K562 (cell line): ENCODE data around the gene ADGRD1. TPM values are rescaled to one million over a fixed set of nuclear protein-coding genes. Genes with fewer than 3 reads are reported as not detected.

Experiments
- EGR1 ChIP-seq: fragments of 450-650 bp; conservative IDR thresholded peaks from 2 replicates; pipeline ENCODE4 v1.6.1; 2017; ENCODE audit warnings: mild to moderate bottlenecking
- FOXP4 ChIP-seq: sonication (generic); formaldehyde crosslinking; IDR thresholded peaks from 2 replicates; pipeline ENCODE4 v1.8.0; 2022; ENCODE audit warnings: mild to moderate bottlenecking, missing genetic modification reagents, borderline replicate concordance
- MAFF ChIP-seq: IDR thresholded peaks from 2 replicates; pipeline ENCODE4 v1.6.1; 2012; ENCODE audit warnings: low read length, improper control_type of control experiment
- ZFP91 ChIP-seq: sonication (generic); formaldehyde crosslinking; IDR thresholded peaks from 2 replicates; pipeline ENCODE4 v1.8.0; 2022; ENCODE audit warnings: mild to moderate bottlenecking, missing genetic modification reagents
- polyA plus RNA-seq, 8 experiments: library from polyadenylated mRNA; depleted of rRNA in 4 of 8; stranded (reverse) in 5 of 8; unstranded in 3 of 8; fragments of >200 nt; fragmentation: Nextera tagmentation in 2 of 8; fragmentation: Illumina TruSeq in 1 of 8; extraction: Ambion mirVana in 2 of 8; extraction: Trizol in 1 of 8; gene quantifications; 2 replicates each; pipeline versions ENCODE4 v1.2.1 to v1.2.3, GENCODE V29; 2011 to 2014; ENCODE audit warnings: inconsistent platforms in 1 of 8, missing spikeins in 1 of 8
- total RNA-seq, 7 experiments: library from RNA; depleted of rRNA in 6 of 7; stranded (reverse); fragments of >200 nt in 6 of 7; fragmentation: Illumina TruSeq in 2 of 7; extraction: Trizol in 2 of 7; gene quantifications; 2 replicates each; pipeline versions ENCODE4 v1.2.1 to v1.2.3, GENCODE V29; 2011 to 2021; ENCODE audit warnings: low replicate concordance in 1 of 7

ADGRD1 gene
- total and polyA plus RNA-seq, 9 of the 15 experiments (the other 6 are each of a cell fraction or from before 2014, with no cell fraction given): 1.7 to 11.7 (median 3.3) TPM

- TF ChIP-seq FOXP4 (CRISPR knock-in tag) (no peak), MAFF (no peak), EGR1 (no peak), ZFP91 (CRISPR knock-in tag) (no peak)
Observed at GRCh38 chr12:131038159-131038558, 84.5 kb downstream of the ADGRD1 start (continued).
